ENCODE results near the gene CYB5RL. TPM values are rescaled to one million over a fixed set of nuclear protein-coding genes. Genes with fewer than 3 reads are reported as not detected.

Gene CYB5RL
- total RNA-seq, 1 experiment from 2014 or later, result 13.1 TPM

- H3K4me3 Mint-ChIP-seq, result no peak overlapping the region
- peaks cover 3% of the 10 kb centered on the region; the same call in 1 of the 2 replicates for H3K4me1 Mint-ChIP-seq
- DNase-seq (ENCODE audit: low spot score) (no peak), ATAC-seq (no peak)
- no peaks in the 10 kb centered on the region for H3K27me3 Mint-ChIP-seq (ENCODE audit: low read depth)
- CTCF ChIA-PET, result no interaction called here
- TF ChIP-seq TEAD4 (CRISPR knock-in tag; IDR thresholded peaks at IDR 0.05), result no peak
- POLR2A ChIA-PET, result no interaction called here
- H3K9me3 Mint-ChIP-seq, result no peaks in the 10 kb centered on the region
- H3K27ac Mint-ChIP-seq, result peak overlapping the region; percentile 12; the same call in 1 of the 2 replicates
- peaks cover under 1% of the 10 kb centered on the region for H3K36me3 Mint-ChIP-seq
Observed at GRCh38 chr1:54248966-54249365, 49.1 kb upstream of the CYB5RL start.

GRCh38 chr1:54247863-54248515 is 48.2 kb upstream of the CYB5RL start:
- POLR2A ChIA-PET, result no interaction called here
- H3K27me3 Mint-ChIP-seq (ENCODE audit: low read depth), result no peaks in the 10 kb centered on the region
- TF ChIP-seq FOXJ3 (CRISPR knock-in tag; IDR thresholded peaks at IDR 0.05; ENCODE audit: borderline replicate concordance) (no peak), TEAD1 (CRISPR knock-in tag; IDR thresholded peaks at IDR 0.05) (no peak), PRDM15 (CRISPR knock-in tag; IDR thresholded peaks at IDR 0.05) (no peak), SP1 (CRISPR knock-in tag; conservative IDR thresholded peaks at IDR 0.05) (no peak), GTF2I (CRISPR knock-in tag; conservative IDR thresholded peaks at IDR 0.05) (no peak), NR1H2 (CRISPR knock-in tag; IDR thresholded peaks at IDR 0.05) (no peak), ARID4B (CRISPR knock-in tag; IDR thresholded peaks at IDR 0.05; ENCODE audit: borderline replicate concordance) (no peak), TP53 (CRISPR knock-in tag; IDR thresholded peaks at IDR 0.05) (no peak), NR3C1 (CRISPR knock-in tag; conservative IDR thresholded peaks at IDR 0.05; ENCODE audit: low read depth) (no peak), NR2C2 (CRISPR knock-in tag; IDR thresholded peaks at IDR 0.05) (no peak), IRF1 (CRISPR knock-in tag; IDR thresholded peaks at IDR 0.05) (no peak), TEAD4 (CRISPR knock-in tag; IDR thresholded peaks at IDR 0.05) (no peak)
- ATAC-seq (no peak), DNase-seq (ENCODE audit: low spot score) (no peak)
- CTCF ChIA-PET, result no interaction called here
- peak overlapping the region; percentile 63; the same call in 1 of the 2 replicates for H3K27ac Mint-ChIP-seq
- peaks cover 10% of the 10 kb centered on the region for H3K36me3 Mint-ChIP-seq
- peaks cover 3% of the 10 kb centered on the region; the same call in 1 of the 2 replicates for H3K4me1 Mint-ChIP-seq
- no peaks in the 10 kb centered on the region for H3K9me3 Mint-ChIP-seq
- no peak overlapping the region for H3K4me3 Mint-ChIP-seq

- Mint-ChIP-seq H3K4me3 (no peak overlapping the region), H3K27me3 (ENCODE audit: low read depth) (no peaks in the 10 kb centered on the region), H3K4me1 (peaks cover 3% of the 10 kb centered on the region; the same call in 1 of the 2 replicates), H3K36me3 (peaks cover 12% of the 10 kb centered on the region), H3K27ac (no peak overlapping the region), H3K9me3 (no peaks in the 10 kb centered on the region)
- ChIA-PET POLR2A (no interaction called here), CTCF (no interaction called here)
- TF ChIP-seq USF2 (CRISPR knock-in tag; IDR thresholded peaks at IDR 0.05) (no peak), JUN (CRISPR knock-in tag; IDR thresholded peaks at IDR 0.05) (no peak), TEAD1 (CRISPR knock-in tag; IDR thresholded peaks at IDR 0.05) (no peak), GTF2I (CRISPR knock-in tag; conservative IDR thresholded peaks at IDR 0.05) (no peak)
- no peak for DNase-seq (ENCODE audit: low spot score)
- no peak for ATAC-seq
Observed at GRCh38 chr1:54246116-54246721, 46.4 kb upstream of the CYB5RL start.

Data from WTC11 (cell line).